ENCODE data around the gene USB1.

DNA sequence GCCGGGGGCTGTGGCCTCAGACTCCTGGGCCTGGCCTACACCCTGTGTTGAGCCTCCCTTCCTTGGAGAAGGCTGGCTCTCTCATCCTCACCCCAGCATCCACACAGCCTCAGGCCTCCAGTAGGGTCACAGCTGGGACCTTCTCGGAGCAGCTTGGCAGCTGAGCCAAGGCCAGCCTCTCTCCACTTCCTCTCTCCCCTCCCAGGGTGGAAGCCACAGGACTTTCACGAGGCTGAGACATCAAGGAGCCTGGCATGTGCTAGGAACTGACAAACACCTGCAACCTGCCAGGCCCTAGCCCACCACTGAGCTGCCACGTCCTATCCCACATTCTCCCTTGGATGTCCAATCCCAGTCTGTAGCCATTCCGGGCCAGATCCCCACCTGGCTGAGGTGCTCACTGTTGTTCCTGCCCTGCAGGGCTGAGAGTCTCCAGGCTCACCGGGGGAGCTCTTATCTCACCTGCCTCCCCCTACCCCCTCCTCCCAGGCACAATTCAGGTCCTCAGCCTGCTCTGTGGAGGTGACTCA, 27.4 kb downstream of the USB1 start:
- TF ChIP-seq CTCF (conservative IDR thresholded peaks at IDR 0.05 in 1 of 2, IDR thresholded peaks at IDR 0.05 in 1 of 2; ENCODE audit: low read depth in 1 of 2, low read length in 2 of 2), result no peak
- no peak for TF ChIP-seq EZH2 (IDR thresholded peaks at IDR 0.05; ENCODE audit: low read length, missing control alignments)
